ENCODE measurements around the gene FGD4.

GRCh38 chr12:32497864-32498263 is 98.5 kb downstream of the FGD4 start:
- TF ChIP-seq EZH2 (IDR thresholded peaks at IDR 0.05) (no peak), POLR2AphosphoS5 (IDR thresholded peaks at IDR 0.05; ENCODE audit: borderline replicate concordance, low read depth, low read length) (no peak)
